Hepatocyte (in vitro differentiated cells): ENCODE results near the gene SYNE2.

ENCODE experiments used
- CTCF ChIP-seq: fragments of 200-600 bp; sonication (generic); IDR thresholded peaks from 2 replicates; pipeline ENCODE4 v1.5.1; 2016; ENCODE audit warnings: antibody characterized with exemption, mild to moderate bottlenecking; ENCODE audit not compliant: poor library complexity
- EZH2phosphoT487 ChIP-seq: fragments of 200-600 bp; sonication (generic); IDR thresholded peaks from one replicate; pipeline ENCODE4 v1.6.1; 2018; ENCODE audit warnings: antibody characterized with exemption, mild to moderate bottlenecking, low read depth, moderate library complexity; ENCODE audit not compliant: unreplicated experiment, severe bottlenecking

GRCh38 chr14:64049616-64050381, 197.0 kb downstream of the SYNE2 start:
- TF ChIP-seq CTCF (no peak), EZH2phosphoT487 (no peak)
